ENCODE results near the gene LAPTM5. TPM values are rescaled to one million over a fixed set of nuclear protein-coding genes. Genes with fewer than 3 reads are reported as not detected.
A peak's percentile ranks its signal among the peaks of the same experiment; 100 is the strongest.

LAPTM5 gene
- total RNA-seq, 2 experiments from 2014 or later: 474 to 485 TPM

- ATAC-seq (ENCODE audit: low read depth) (no peak), DNase-seq (no peak)
- no peak overlapping the region for H3K27ac Mint-ChIP-seq
- H3K4me1 Mint-ChIP-seq: peaks cover 14% of the 10 kb centered on the region
- H3K4me3 Mint-ChIP-seq: no peak overlapping the region
- no peaks in the 10 kb centered on the region for H3K27me3 Mint-ChIP-seq
- no peaks in the 10 kb centered on the region for H3K9me3 Mint-ChIP-seq
- POLR2A ChIA-PET: interaction anchor here (1.2 kb wide), 1 partner anchor 35 kb away, joined by 4 read pairs; no protein-coding TSS in a partner anchor
- no peaks in the 10 kb centered on the region for H3K36me3 Mint-ChIP-seq
These were observed 35.6 kb downstream of the LAPTM5 start for GRCh38 chr1:30721812-30722537.

- Mint-ChIP-seq H3K4me3 (no peak overlapping the region), H3K27ac (no peak overlapping the region), H3K9me3 (no peaks in the 10 kb centered on the region), H3K4me1 (peaks cover 14% of the 10 kb centered on the region), H3K27me3 (no peaks in the 10 kb centered on the region), H3K36me3 (no peaks in the 10 kb centered on the region)
- POLR2A ChIA-PET: interaction anchor here (1.2 to 1.7 kb wide), 3 partner anchors 23 to 35 kb away, joined by 3 to 5 read pairs (median 4); no protein-coding TSS in a partner anchor
- DNase-seq (no peak), ATAC-seq (ENCODE audit: low read depth) (no peak)
These were observed 36.2 kb downstream of the LAPTM5 start for GRCh38 chr1:30721341-30721793.

GRCh38 chr1:30720271-30721223, 37.0 kb downstream of the LAPTM5 start:
- Mint-ChIP-seq H3K4me1 (peaks cover 14% of the 10 kb centered on the region), H3K4me3 (no peak overlapping the region)
- POLR2A ChIA-PET: interaction anchor here (1.2 to 2.5 kb wide), 5 partner anchors 23 to 63 kb away, joined by 3 to 34 read pairs (median 5); no protein-coding TSS in a partner anchor

GRCh38 chr1:30719406-30720270, 37.9 kb downstream of the LAPTM5 start:
- ATAC-seq (ENCODE audit: low read depth) (no peak), DNase-seq (no peak)
- no peaks in the 10 kb centered on the region for H3K36me3 Mint-ChIP-seq
- POLR2A ChIA-PET: interaction anchor here (1.2 to 2.5 kb wide), 9 partner anchors 19 to 64 kb away, joined by 3 to 34 read pairs (median 8); partner anchors contain the start of gene LAPTM5
- peak overlapping the region; percentile 85 for H3K4me3 Mint-ChIP-seq
- H3K4me1 Mint-ChIP-seq: peaks cover 14% of the 10 kb centered on the region
- H3K27me3 Mint-ChIP-seq: no peaks in the 10 kb centered on the region
- peak overlapping the region; percentile 93 for H3K27ac Mint-ChIP-seq
- H3K9me3 Mint-ChIP-seq: peaks cover 3% of the 10 kb centered on the region

More at GRCh38 chr1:30720271-30721223, 37.0 kb downstream of the LAPTM5 start:
- Mint-ChIP-seq H3K27ac (no peak overlapping the region), H3K27me3 (no peaks in the 10 kb centered on the region), H3K36me3 (no peaks in the 10 kb centered on the region), H3K9me3 (peaks cover 2% of the 10 kb centered on the region)
- no peak for ATAC-seq (ENCODE audit: low read depth)
- DNase-seq: no peak

GRCh38 chr1:30718636-30719405, 38.8 kb downstream of the LAPTM5 start:
- peak overlapping the region; percentile 85 for H3K4me3 Mint-ChIP-seq
- H3K27me3 Mint-ChIP-seq: no peaks in the 10 kb centered on the region
- H3K27ac Mint-ChIP-seq: peak overlapping the region; percentile 93
- DNase-seq (peak; percentile 92), ATAC-seq (ENCODE audit: low read depth) (peak; percentile 63)
- H3K4me1 Mint-ChIP-seq: peaks cover 11% of the 10 kb centered on the region
- peaks cover 3% of the 10 kb centered on the region for H3K9me3 Mint-ChIP-seq
- no peaks in the 10 kb centered on the region for H3K36me3 Mint-ChIP-seq
- POLR2A ChIA-PET: interaction anchor here (0.6 to 2.5 kb wide), 16 partner anchors 9 to 1224 kb away, joined by 3 to 34 read pairs (median 4); partner anchors contain the start of gene LAPTM5

- POLR2A ChIA-PET: interaction anchor here (0.6 to 2.5 kb wide), 15 partner anchors 10 to 65 kb away, joined by 3 to 34 read pairs (median 4); partner anchors contain the start of gene LAPTM5
- Mint-ChIP-seq H3K9me3 (peaks cover 3% of the 10 kb centered on the region), H3K36me3 (no peaks in the 10 kb centered on the region), H3K4me1 (peaks cover 11% of the 10 kb centered on the region), H3K27ac (peak overlapping the region; percentile 93), H3K4me3 (peak overlapping the region; percentile 85), H3K27me3 (no peaks in the 10 kb centered on the region)
- ATAC-seq (ENCODE audit: low read depth) (peak; percentile 95), DNase-seq (peak; percentile 99)
These were observed 39.4 kb downstream of the LAPTM5 start for GRCh38 chr1:30718091-30718635.

GRCh38 chr1:30716646-30717045, 40.9 kb downstream of the LAPTM5 start:
- peaks cover 11% of the 10 kb centered on the region for H3K4me1 Mint-ChIP-seq
- no peak overlapping the region for H3K27ac Mint-ChIP-seq
- no peak for DNase-seq
- ATAC-seq (ENCODE audit: low read depth): no peak
- peaks cover 4% of the 10 kb centered on the region for H3K27me3 Mint-ChIP-seq
- H3K36me3 Mint-ChIP-seq: no peaks in the 10 kb centered on the region
- H3K4me3 Mint-ChIP-seq: peak overlapping the region; percentile 29
- POLR2A ChIA-PET: interaction anchor here (0.6 kb wide), 1 partner anchor 209 kb away, joined by 3 read pairs; no protein-coding TSS in a partner anchor
- H3K9me3 Mint-ChIP-seq: peaks cover 3% of the 10 kb centered on the region

GRCh38 chr1:30715886-30716285, 41.7 kb downstream of the LAPTM5 start:
- Mint-ChIP-seq H3K27me3 (peaks cover 4% of the 10 kb centered on the region), H3K27ac (no peak overlapping the region), H3K4me3 (no peak overlapping the region), H3K9me3 (peaks cover 3% of the 10 kb centered on the region), H3K36me3 (no peaks in the 10 kb centered on the region), H3K4me1 (peaks cover 11% of the 10 kb centered on the region)
- POLR2A ChIA-PET: no interaction called here
- DNase-seq: no peak
- ATAC-seq (ENCODE audit: low read depth): no peak

- H3K27me3 Mint-ChIP-seq: peaks cover 4% of the 10 kb centered on the region
- no peak overlapping the region for H3K4me3 Mint-ChIP-seq
- H3K4me1 Mint-ChIP-seq: peaks cover 11% of the 10 kb centered on the region
- no peak for ATAC-seq (ENCODE audit: low read depth)
- no peak overlapping the region for H3K27ac Mint-ChIP-seq
- POLR2A ChIA-PET: no interaction called here
- no peaks in the 10 kb centered on the region for H3K36me3 Mint-ChIP-seq
- H3K9me3 Mint-ChIP-seq: peaks cover 3% of the 10 kb centered on the region
- no peak for DNase-seq
These were observed 42.4 kb downstream of the LAPTM5 start for GRCh38 chr1:30715216-30715615.

GRCh38 chr1:30714536-30715090, 43.0 kb downstream of the LAPTM5 start:
- POLR2A ChIA-PET: no interaction called here
- no peak for ATAC-seq (ENCODE audit: low read depth)

GRCh38 chr1:30714025-30714424, 43.5 kb downstream of the LAPTM5 start:
- Mint-ChIP-seq H3K27ac (no peak overlapping the region), H3K4me1 (peaks cover 5% of the 10 kb centered on the region), H3K4me3 (no peak overlapping the region), H3K27me3 (peaks cover 4% of the 10 kb centered on the region), H3K36me3 (no peaks in the 10 kb centered on the region), H3K9me3 (peaks cover 3% of the 10 kb centered on the region)
- DNase-seq: no peak
- no peak for ATAC-seq (ENCODE audit: low read depth)
- POLR2A ChIA-PET: no interaction called here

More at GRCh38 chr1:30714536-30715090, 43.0 kb downstream of the LAPTM5 start:
- no peak for DNase-seq
- Mint-ChIP-seq H3K27me3 (peaks cover 4% of the 10 kb centered on the region), H3K27ac (no peak overlapping the region), H3K36me3 (no peaks in the 10 kb centered on the region), H3K4me3 (no peak overlapping the region), H3K9me3 (peaks cover 3% of the 10 kb centered on the region), H3K4me1 (peaks cover 9% of the 10 kb centered on the region)
